Panc1 (cell line): Measurements from ENCODE around the gene HIF1A. TPM values are rescaled to one million over a fixed set of nuclear protein-coding genes. Genes with fewer than 3 reads are reported as not detected.

Source experiments
- ATAC-seq: fragments of 200-7000 bp; cut with Tn5 transposase; 2 replicates; pipeline ENCODE4 v1.9.1; 2020; ENCODE audit warnings: mild to moderate bottlenecking, moderate library complexity
- BruUV-seq: library from RNA; stranded (reverse); fragments of 400-500 nt; replicated peaks from 2 replicates; lab custom pipeline; 2021; lab: Mats Ljungman, UMichigan
- CTCF ChIA-PET: fragments of 300-600 bp; sonication (Branson Sonifier 250); formaldehyde crosslinking; loops from one replicate; lab custom pipeline; 2022; ENCODE audit warnings: antibody characterized with exemption; lab: Charles Lee
- POLR2A ChIA-PET: fragments of 300-600 bp; sonication (Branson Sonifier 250); formaldehyde crosslinking; loops from one replicate; lab custom pipeline; 2022; ENCODE audit warnings: antibody characterized with exemption; lab: Charles Lee
- DNase-seq: peaks from one replicate; pipeline ENCODE4 v3.0.0-alpha.2; 2010; ENCODE audit warnings: low read depth, low spot score
- H3K27ac ChIP-seq: 2 replicates; pipeline ENCODE4 v1.5.1; 2011; ENCODE audit warnings: mild to moderate bottlenecking, low read length, inconsistent platforms
- H3K27me3 ChIP-seq: fragments of 200-500 bp; sonication (Bioruptor generic); 2 replicates; pipeline ENCODE4 v1.6.0; 2014; ENCODE audit warnings: low read length, inconsistent platforms; ENCODE audit not compliant: control insufficient read depth, insufficient read depth
- H3K36me3 ChIP-seq: fragments of 200-500 bp; sonication (Bioruptor generic); 2 replicates; pipeline ENCODE4 v1.5.1; 2014; ENCODE audit warnings: inconsistent platforms, mild to moderate bottlenecking, low read length, moderate library complexity; ENCODE audit not compliant: control insufficient read depth, insufficient read depth
- H3K4me1 ChIP-seq: 2 replicates; pipeline ENCODE4 v1.5.1; 2011; ENCODE audit warnings: inconsistent platforms, mild to moderate bottlenecking, low read length, moderate library complexity; ENCODE audit not compliant: control insufficient read depth, insufficient read depth
- H3K4me3 ChIP-seq, 2 experiments: 2 replicates each; pipeline ENCODE4 v1.5.1; 2011 to 2012; ENCODE audit warnings: low read depth in 2 of 2, low read length in 2 of 2, mild to moderate bottlenecking in 2 of 2, inconsistent platforms in 1 of 2, moderate library complexity in 1 of 2
- H3K9me3 ChIP-seq: fragments of 200-500 bp; sonication (Bioruptor generic); 2 replicates; pipeline ENCODE4 v1.5.1; 2014; ENCODE audit warnings: low read depth, mild to moderate bottlenecking, inconsistent platforms, low read length, moderate library complexity; ENCODE audit not compliant: control insufficient read depth, insufficient read depth
- CTCF ChIP-seq: fragments of 450-650 bp; IDR thresholded peaks from 2 replicates; pipeline ENCODE4 v1.5.1; 2017; ENCODE audit warnings: mild to moderate bottlenecking
- POLR2AphosphoS5 ChIP-seq: IDR thresholded peaks from 2 replicates; pipeline ENCODE4 v1.6.1; 2012; ENCODE audit warnings: mild to moderate bottlenecking, low read depth, low read length, moderate library complexity
- REST ChIP-seq, 2 experiments: IDR thresholded peaks; 2 replicates each; pipeline ENCODE4 v1.6.1; 2011 to 2012; ENCODE audit warnings: low read depth in 2 of 2, control low read depth in 1 of 2, low read length in 1 of 2, mild to moderate bottlenecking in 1 of 2, moderate library complexity in 1 of 2; ENCODE audit not compliant: insufficient read depth in 1 of 2
- SIN3A ChIP-seq: IDR thresholded peaks from 2 replicates; pipeline ENCODE4 v1.6.1; 2012; ENCODE audit warnings: low read depth, mild to moderate bottlenecking, low read length, moderate library complexity, borderline replicate concordance; ENCODE audit not compliant: insufficient read depth
- TCF7L2 ChIP-seq: IDR thresholded peaks from 2 replicates; pipeline ENCODE4 v1.6.1; 2011; ENCODE audit warnings: mild to moderate bottlenecking, low read depth, low read length, inconsistent platforms
- in situ Hi-C: cut with HindIII; loops from 2 replicates; pipeline ENCODE4 v1.10.0; 2016; ENCODE audit warnings: low sequenced_read_pairs, low pct_unique_long_range_greater_than_20kb
- intact Hi-C: fragments of 100-400 bp; cut with micrococcal nuclease; formaldehyde crosslinking; loops from one replicate; pipeline ENCODE4 v1.10.0; 2022; ENCODE audit not compliant: unreplicated experiment
- total RNA-seq: library from RNA; stranded (reverse); gene quantifications from one replicate; pipeline ENCODE4 v1.2.1, GENCODE V29; 2021; ENCODE audit not compliant: unreplicated experiment

HIF1A gene
- total RNA-seq, 1 experiment from 2014 or later: 83.4 TPM

- ATAC-seq (no peak), DNase-seq (no peak)
- in situ Hi-C loops (no loop called here), intact Hi-C loops (no loop called here)
- POLR2A ChIA-PET: no interaction called here
- TF ChIP-seq TCF7L2: no peak
- TF ChIP-seq CTCF: no peak
- no peak for TF ChIP-seq POLR2AphosphoS5
- TF ChIP-seq REST (IDR thresholded peaks at IDR 0.05; ENCODE audit: insufficient read depth in 1 of 2, low read depth in 2 of 2, low read length in 1 of 2): no peak
- TF ChIP-seq SIN3A: no peak
- Histone ChIP-seq H3K4me1 (no peaks in the 10 kb centered on the region), H3K27ac (no peak overlapping the region), H3K36me3 (no peaks in the 10 kb centered on the region), H3K27me3 (no peaks in the 10 kb centered on the region), H3K4me3 (no peak overlapping the region), H3K9me3 (no peaks in the 10 kb centered on the region)
- BruUV-seq: no TSS peak
- CTCF ChIA-PET: no interaction called here
Observed at GRCh38 chr14:61670576-61670975, 24.7 kb upstream of the HIF1A start.

GRCh38 chr14:61671082-61671481, 24.2 kb upstream of the HIF1A start:
- TF ChIP-seq TCF7L2 (no peak), SIN3A (no peak), REST (IDR thresholded peaks at IDR 0.05; ENCODE audit: insufficient read depth in 1 of 2, low read depth in 2 of 2, low read length in 1 of 2) (no peak), POLR2AphosphoS5 (no peak), CTCF (no peak)
- Histone ChIP-seq H3K27ac (no peak overlapping the region), H3K4me1 (no peaks in the 10 kb centered on the region), H3K27me3 (no peaks in the 10 kb centered on the region), H3K9me3 (no peaks in the 10 kb centered on the region), H3K36me3 (no peaks in the 10 kb centered on the region), H3K4me3 (no peak overlapping the region)
- intact Hi-C loops: no loop called here
- BruUV-seq: no TSS peak
- in situ Hi-C loops: no loop called here
- ChIA-PET POLR2A (no interaction called here), CTCF (no interaction called here)
- ATAC-seq: no peak
- no peak for DNase-seq
